SK-N-MC (cell line): Measurements from ENCODE around the gene DCDC2B.

Experiments
- EZH2 ChIP-seq: fragments of 200-600 bp; sonication (generic); IDR thresholded peaks from one replicate; pipeline ENCODE4 v1.6.1; 2017; ENCODE audit warnings: antibody characterized with exemption
- FOXP2 ChIP-seq: optimal IDR thresholded peaks from 2 replicates; pipeline ENCODE3; 2011; ENCODE audit warnings: mild to moderate bottlenecking, moderate library complexity; ENCODE audit not compliant: insufficient read depth; ENCODE audit errors: extremely low read length, control extremely low read depth
- POLR2AphosphoS5 ChIP-seq: IDR thresholded peaks from 2 replicates; pipeline ENCODE4 v1.6.1; 2012; ENCODE audit warnings: mild to moderate bottlenecking, low read depth, low read length, borderline replicate concordance

DNA sequence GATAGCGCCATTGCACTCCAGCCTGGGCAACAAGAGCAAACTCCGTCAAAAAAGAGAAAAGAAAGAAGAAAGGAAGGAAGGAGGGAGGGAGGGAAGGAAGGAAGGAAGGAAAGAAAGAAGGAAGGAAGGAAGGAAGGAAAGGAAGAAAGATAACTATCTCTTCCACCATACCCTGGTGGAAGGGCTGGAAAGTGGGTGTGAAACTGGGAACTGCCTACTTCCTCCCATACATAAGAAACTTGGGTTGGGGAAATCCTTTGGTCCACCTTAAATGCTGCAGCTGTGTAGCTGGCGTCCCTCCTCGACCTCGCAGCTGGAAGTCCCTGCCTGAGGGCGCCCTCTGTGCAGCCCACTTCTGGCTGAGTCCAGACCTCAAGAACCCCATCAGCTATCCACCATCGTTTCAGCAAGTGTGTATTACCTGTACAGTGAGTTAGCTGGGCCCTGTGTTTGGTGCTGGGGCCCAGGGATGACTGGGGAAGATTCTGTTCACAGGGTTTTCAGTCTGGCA lies 33.5 kb downstream of the DCDC2B start:
- no peak for TF ChIP-seq EZH2
- no peak for TF ChIP-seq POLR2AphosphoS5
- TF ChIP-seq FOXP2, result no peak
